Activated CD4-positive, CD25-positive, alpha-beta regulatory T cell treated with anti-CD3 and anti-CD28 coated beads, Interleukin-2, amount 50 U/mL, for 16 hours (primary cell): ENCODE measurements around the gene TIMM21.

Source experiments
- DNase-seq: peaks from one replicate; pipeline ENCODE4 v3.0.0-alpha.2; 2020; ENCODE audit warnings: low read depth, low spot score

TIMM21 gene

GRCh38 chr18:74147779-74148542, at the start of gene TIMM21, which contains the start of gene FBXO15:
TSS of gene TIMM21 (plus strand) at chr18:74148523. CDS start at chr18:74148809, 286 bp downstream.
TSS of gene FBXO15 (minus strand) at chr18:74147834. CDS start at chr18:74147785, 49 bp downstream.
- DNase-seq, result peak; percentile 89

- DNase-seq, result no peak
Measured at GRCh38 chr18:74108460-74108859, 39.9 kb upstream of the TIMM21 start.

GRCh38 chr18:74110149-74110548, 38.2 kb upstream of the TIMM21 start:
- no peak for DNase-seq

- DNase-seq, result no peak
Measured at GRCh38 chr18:74110976-74111375, 37.3 kb upstream of the TIMM21 start.

- no peak for DNase-seq
Measured at GRCh38 chr18:74113711-74114110, 34.6 kb upstream of the TIMM21 start.

GRCh38 chr18:74114116-74114515, 34.2 kb upstream of the TIMM21 start:
- DNase-seq, result no peak

GRCh38 chr18:74115046-74115445, 33.3 kb upstream of the TIMM21 start:
- no peak for DNase-seq

GRCh38 chr18:74116633-74117554, 31.4 kb upstream of the TIMM21 start:
- no peak for DNase-seq

GRCh38 chr18:74123200-74123599, 25.1 kb upstream of the TIMM21 start:
- DNase-seq, result no peak

- no peak for DNase-seq
Measured at GRCh38 chr18:74124642-74125041, 23.7 kb upstream of the TIMM21 start.

- no peak for DNase-seq
Measured at GRCh38 chr18:74126684-74127655, 21.4 kb upstream of the TIMM21 start.

- no peak for DNase-seq
Measured at GRCh38 chr18:74128159-74128558, 20.2 kb upstream of the TIMM21 start.

GRCh38 chr18:74131124-74131523, 17.2 kb upstream of the TIMM21 start:
- DNase-seq, result no peak

GRCh38 chr18:74132201-74132600, 16.1 kb upstream of the TIMM21 start:
- DNase-seq, result no peak

GRCh38 chr18:74137920-74138538, 10.3 kb upstream of the TIMM21 start:
- no peak for DNase-seq

- no peak for DNase-seq
Measured at GRCh38 chr18:74139411-74139810, 8.9 kb upstream of the TIMM21 start.

- DNase-seq, result no peak
Measured at GRCh38 chr18:74139888-74140287, 8.4 kb upstream of the TIMM21 start.

- no peak for DNase-seq
Measured at GRCh38 chr18:74140582-74140981, 7.7 kb upstream of the TIMM21 start.

GRCh38 chr18:74141667-74142066, 6.7 kb upstream of the TIMM21 start:
- DNase-seq, result no peak

- DNase-seq, result no peak
Measured at GRCh38 chr18:74142252-74142651, 6.1 kb upstream of the TIMM21 start.

- DNase-seq, result no peak
Measured at GRCh38 chr18:74146756-74147155, 1.6 kb upstream of the TIMM21 start.
